Measurements from ENCODE around the gene MAGI1.

MAGI1 gene

DNA sequence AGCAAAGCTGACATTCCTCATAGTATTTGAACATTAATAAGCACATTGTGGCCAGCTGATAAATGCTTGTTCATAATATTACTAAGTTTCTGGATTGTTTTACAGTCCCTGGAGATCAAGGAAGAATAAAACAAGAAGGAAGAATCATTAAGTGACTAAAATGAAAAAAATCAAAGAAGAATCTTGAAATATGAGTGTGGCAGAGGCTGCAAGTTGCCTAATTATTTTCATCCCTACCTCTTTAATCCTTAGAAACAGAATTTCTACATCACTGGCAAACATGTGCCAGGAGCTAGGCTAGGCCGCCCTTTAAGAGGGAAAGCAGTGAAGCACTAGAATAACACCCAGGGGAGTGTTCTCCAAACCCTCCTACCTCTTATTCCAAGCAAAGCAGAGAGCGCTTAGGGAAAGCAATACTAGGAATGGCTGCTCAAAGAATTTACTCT lies 98.9 kb downstream of the MAGI1 start:
- no peak for TF ChIP-seq GATA3 (IDR thresholded peaks at IDR 0.05; ENCODE audit: low read depth, low read length)
- TF ChIP-seq GATA2 (IDR thresholded peaks at IDR 0.05; ENCODE audit: low read depth, low read length): no peak

DNA sequence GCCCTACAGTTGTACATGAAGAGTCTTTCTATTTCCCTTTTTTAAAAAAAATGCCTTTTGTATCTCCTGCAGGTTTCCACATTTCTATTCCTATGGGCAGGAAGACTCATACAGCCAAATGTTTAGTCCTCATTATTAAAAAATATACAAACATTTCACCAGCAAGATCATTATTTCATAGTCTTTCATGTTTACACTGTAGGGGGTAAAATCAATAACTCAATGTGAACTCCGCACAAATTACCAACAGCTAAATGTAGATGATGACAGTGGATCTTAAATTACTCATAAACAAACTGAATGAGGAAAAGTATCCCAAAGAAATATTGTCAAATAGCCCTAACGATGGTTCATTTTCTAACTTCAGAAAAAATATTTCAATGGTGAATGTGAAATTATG lies 99.5 kb downstream of the MAGI1 start:
- no peak for TF ChIP-seq GATA3 (IDR thresholded peaks at IDR 0.05; ENCODE audit: low read depth, low read length)
- TF ChIP-seq GATA2 (IDR thresholded peaks at IDR 0.05; ENCODE audit: low read depth, low read length): no peak

DNA sequence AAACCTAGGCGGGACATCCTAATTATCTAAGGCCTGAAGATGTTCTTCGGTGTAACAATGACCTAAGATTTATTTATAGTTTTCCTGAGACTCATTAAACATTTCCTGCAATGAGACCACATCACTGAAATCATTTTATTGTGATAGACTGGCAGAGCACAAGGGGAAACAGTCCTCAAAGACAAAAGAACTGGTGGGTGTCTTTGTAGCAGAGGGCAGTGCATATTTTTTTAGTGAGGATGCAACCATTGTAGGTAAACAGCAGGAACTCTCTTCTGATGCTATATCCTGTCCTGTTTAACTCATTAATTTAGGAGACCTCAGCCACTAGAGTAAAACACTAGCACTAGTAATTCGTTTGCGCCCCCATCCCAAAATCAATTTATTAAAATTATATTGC lies 100.0 kb downstream of the MAGI1 start:
- no peak for TF ChIP-seq GATA2 (IDR thresholded peaks at IDR 0.05; ENCODE audit: low read depth, low read length)

DNA sequence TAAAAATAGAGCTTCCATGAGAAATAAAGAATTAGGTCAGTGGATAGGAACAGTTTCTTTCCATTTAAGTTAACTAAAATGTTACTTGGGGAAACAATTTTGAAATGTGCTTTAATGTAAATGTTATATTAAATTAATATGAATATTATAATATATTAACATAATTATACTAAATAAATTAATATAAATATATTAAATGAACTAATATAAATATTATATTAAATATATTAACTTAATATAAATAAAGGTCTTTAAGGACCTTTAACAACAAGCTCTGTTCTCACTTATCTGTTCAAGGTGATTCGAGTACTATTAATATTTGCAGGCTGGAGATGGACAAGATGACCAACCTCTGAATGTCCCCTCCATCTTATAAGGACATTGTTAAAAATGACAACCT lies 100.6 kb downstream of the MAGI1 start:
- TF ChIP-seq GATA2 (IDR thresholded peaks at IDR 0.05; ENCODE audit: low read depth, low read length) (no peak), GATA3 (IDR thresholded peaks at IDR 0.05; ENCODE audit: low read depth, low read length) (no peak)

DNA sequence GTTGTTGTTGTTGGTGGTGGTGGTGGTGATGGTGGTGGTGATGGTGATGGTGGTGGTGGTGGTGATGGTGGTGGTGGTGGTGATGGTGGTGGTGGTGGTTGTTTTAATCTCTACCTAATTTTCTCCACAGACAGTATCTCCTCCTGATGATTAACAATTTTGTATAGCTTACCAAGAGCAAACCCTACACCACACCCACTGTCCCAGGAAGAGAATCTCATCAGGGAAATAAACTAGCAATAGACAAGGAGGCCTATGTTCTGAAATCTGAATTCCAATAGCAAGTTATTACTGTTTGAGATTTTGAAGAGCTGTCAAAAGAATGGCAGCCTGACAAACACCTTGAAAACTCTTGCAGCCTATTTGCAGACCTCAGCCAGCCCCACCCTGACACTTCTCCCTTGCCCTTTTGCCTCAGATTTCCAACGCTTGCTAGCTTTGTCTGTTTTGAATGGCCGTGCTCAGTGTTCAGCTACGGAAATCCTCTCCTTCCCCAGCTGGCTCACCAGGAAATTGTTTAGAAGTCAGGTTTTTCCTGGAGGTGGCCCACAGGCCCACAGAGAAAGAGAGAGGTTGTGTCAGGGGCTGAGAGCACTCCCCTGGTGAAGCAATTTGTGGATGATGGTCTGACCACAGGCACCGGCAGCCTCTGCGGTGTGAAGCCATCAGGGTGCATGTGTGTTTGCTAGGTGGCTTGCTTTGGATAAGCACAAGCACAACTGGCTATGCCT lies 101.6 kb downstream of the MAGI1 start:
- TF ChIP-seq GATA2 (IDR thresholded peaks at IDR 0.05; ENCODE audit: low read depth, low read length) (no peak), GATA3 (IDR thresholded peaks at IDR 0.05; ENCODE audit: low read depth, low read length) (no peak)

DNA sequence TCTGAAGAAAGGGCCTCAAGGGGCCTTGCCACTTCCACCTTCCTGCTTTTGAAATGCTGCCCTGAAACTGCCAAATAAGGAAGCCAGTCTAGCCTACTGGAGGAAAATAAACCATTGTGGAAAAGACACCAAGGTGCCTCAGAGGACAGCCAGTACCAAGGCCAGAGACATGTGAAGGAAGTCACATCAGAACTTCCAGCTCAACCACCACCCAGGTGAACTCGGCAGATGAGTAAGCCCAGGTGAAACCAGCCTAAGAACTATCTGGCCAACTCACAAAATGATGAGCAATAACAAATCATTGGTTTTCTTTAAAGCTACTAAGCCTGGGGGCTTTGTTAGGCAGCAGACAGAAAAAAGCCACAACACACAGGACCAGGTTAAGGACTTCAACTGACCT lies 103.0 kb downstream of the MAGI1 start:
- TF ChIP-seq GATA2 (IDR thresholded peaks at IDR 0.05; ENCODE audit: low read depth, low read length) (no peak), GATA3 (IDR thresholded peaks at IDR 0.05; ENCODE audit: low read depth, low read length) (no peak)

DNA sequence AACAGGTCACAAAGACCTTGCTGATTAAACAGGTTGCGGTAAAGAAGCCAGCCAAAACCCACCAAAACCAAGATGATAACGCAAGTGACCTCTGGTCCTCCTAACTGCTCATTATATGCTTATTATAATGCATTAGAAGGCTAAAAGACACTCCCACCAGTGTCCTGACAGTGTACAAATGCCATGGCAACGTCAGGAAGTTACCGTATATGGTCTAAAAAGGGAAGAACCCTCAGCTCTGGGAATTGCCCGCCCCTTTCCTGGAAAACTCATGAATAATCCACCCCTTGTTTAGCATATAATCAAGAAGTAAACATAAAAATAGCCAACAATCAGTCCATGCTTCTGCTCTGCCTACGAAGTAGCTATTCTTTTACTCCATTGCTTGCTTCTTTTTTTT lies 108.1 kb downstream of the MAGI1 start:
- TF ChIP-seq GATA2 (IDR thresholded peaks at IDR 0.05; ENCODE audit: low read depth, low read length): no peak
- TF ChIP-seq GATA3 (IDR thresholded peaks at IDR 0.05; ENCODE audit: low read depth, low read length): no peak

DNA sequence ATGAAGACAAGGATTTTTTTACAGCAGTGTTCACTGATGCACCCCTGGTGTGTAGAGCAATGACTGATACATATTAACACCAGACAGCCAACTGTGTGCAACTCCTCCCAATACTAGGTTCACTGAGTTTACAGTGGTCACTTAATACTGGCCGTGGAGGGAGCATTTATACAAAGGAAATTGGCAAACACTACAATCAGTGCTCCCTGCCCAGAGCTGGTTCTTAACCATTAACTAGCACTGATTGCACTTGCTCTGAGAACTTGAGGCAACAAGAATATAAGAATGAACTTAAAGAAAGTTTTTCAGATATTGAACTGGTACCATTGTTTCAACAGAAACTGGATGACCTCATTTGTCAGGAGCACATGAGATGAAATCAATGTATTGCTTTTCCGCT lies 110.6 kb downstream of the MAGI1 start:
- TF ChIP-seq GATA3 (IDR thresholded peaks at IDR 0.05; ENCODE audit: low read depth, low read length) (no peak), GATA2 (IDR thresholded peaks at IDR 0.05; ENCODE audit: low read depth, low read length) (no peak)

DNA sequence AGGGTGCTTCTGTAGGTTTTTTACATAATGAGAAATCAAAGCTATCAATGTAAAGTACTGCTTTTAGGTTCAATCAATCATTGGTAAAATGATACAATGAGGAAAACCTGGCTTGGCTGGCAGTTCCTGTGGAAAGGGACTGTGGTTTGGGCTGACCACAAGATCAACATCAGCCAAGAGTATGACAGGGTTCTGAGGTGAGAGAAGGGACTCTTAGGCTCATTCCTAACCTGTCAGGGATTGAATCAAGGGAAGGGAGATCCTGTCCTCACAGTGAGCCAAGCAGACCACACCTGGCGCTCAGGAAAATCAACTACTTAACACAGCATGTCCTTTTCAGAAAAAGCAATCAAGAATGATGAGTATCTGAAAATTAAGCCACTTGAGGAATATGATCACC lies 111.1 kb downstream of the MAGI1 start:
- TF ChIP-seq GATA2 (IDR thresholded peaks at IDR 0.05; ENCODE audit: low read depth, low read length) (no peak), GATA3 (IDR thresholded peaks at IDR 0.05; ENCODE audit: low read depth, low read length) (no peak)

DNA sequence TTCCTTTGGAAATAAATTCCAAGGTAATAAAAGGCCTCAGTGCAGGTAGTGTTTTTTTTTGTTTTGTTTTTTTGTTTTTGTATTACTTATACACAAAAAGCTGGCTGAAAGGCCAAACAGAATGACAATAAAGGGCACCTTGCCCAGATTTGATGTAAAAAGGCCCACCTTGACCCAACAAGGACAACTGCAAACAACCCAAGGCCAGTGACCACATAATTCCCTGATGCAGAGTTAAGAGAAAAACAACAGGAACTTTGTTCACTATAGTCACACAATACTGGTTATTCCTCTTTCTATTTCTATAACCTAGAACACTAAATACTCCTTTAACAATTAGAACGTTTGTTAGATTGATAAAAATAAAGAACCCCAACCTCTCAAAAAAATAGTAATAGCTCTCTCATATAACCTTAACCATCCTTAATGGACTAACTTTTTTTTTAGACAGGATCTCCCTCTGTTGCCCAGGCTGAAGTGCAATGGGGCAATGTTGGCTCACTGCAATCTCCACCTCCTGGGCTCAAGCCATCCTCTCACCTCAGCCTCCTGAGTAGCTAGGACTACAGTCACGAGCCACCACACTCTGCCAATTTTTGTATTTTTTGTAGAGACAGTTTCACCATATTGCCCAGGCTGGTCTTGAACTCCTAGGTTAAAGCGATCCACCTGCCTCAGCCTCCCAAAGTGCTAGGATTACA lies 113.3 kb downstream of the MAGI1 start:
- TF ChIP-seq GATA3 (IDR thresholded peaks at IDR 0.05; ENCODE audit: low read depth, low read length) (no peak), GATA2 (IDR thresholded peaks at IDR 0.05; ENCODE audit: low read depth, low read length) (no peak)

DNA sequence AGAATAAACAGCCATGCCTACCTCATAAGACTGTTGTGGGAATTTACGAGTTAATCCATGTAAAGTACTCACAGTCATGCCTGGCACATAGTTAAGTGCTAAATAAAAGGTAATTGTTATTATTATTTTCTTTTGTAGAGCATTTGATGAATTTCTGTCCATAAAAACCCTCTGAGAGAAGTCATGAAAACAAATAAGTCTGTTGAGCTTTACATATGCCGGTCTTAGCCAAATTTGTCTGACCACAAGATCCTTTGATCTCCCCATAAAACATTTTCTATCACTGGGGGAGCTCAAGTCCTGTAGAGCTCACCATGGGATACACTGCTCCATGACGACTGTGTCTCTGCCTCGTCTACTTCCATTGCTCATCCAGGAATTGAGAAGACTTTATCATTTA lies 114.0 kb downstream of the MAGI1 start:
- TF ChIP-seq GATA2 (IDR thresholded peaks at IDR 0.05; ENCODE audit: low read depth, low read length): no peak
- no peak for TF ChIP-seq GATA3 (IDR thresholded peaks at IDR 0.05; ENCODE audit: low read depth, low read length)

DNA sequence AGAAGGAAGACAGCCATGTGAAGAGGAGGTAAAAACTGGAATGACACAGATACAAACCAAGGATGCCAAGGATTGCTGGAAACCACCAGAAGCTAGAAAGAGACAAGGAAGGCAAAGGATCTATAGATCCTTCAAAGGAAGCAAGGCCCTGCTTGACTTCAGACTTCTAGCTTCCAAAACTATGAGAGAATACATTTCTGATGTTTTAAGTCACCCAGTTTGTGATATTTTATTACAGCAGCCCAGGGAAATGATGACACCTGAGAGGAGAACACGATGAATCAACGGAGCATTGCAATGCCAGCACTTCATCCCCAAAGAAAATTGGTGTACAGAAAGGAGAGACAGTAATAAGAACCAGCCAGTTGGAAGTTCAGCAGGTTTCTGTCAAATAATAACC lies 116.3 kb downstream of the MAGI1 start:
- no peak for TF ChIP-seq GATA2 (IDR thresholded peaks at IDR 0.05; ENCODE audit: low read depth, low read length)
- TF ChIP-seq GATA3 (IDR thresholded peaks at IDR 0.05; ENCODE audit: low read depth, low read length): no peak

DNA sequence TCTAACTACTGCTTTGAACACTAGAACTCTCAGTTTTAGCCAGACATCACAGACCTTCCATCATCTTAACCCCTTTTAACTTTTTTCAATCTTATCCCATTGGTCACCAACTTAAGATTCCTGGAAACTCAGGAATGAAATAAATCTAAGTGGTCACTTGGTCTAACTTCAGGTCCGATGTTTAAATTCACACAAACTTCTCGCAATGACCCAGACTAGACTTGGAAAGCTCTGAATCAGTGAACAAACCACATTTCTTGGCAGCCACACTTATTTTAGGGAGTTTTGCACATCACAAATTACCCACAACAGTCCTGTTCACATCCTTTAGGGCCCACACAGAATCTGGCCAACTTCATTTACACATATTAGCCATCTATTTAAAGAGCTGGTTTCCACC lies 118.9 kb downstream of the MAGI1 start:
- TF ChIP-seq GATA2 (IDR thresholded peaks at IDR 0.05; ENCODE audit: low read depth, low read length) (no peak), GATA3 (IDR thresholded peaks at IDR 0.05; ENCODE audit: low read depth, low read length) (no peak)

DNA sequence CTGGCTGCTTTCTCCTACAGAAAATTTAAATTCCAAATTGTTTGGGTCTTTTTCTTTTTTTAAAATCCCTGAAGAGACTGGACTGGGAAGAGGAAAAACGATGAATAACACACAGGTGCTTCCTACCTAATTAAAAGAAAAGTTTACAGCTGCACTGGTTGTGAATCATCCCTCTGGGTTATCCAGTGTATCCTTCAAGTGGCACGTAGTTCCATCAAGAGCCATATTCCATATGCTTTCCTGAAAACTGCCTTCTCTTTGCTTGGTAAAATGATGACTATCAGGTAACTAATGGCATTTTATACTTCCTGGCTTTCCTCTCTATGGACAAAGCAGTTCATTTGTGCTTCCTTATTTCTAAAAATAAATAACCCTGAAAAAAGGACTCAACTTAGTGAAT lies 123.2 kb downstream of the MAGI1 start:
- no peak for TF ChIP-seq GATA3 (IDR thresholded peaks at IDR 0.05; ENCODE audit: low read depth, low read length)
- TF ChIP-seq GATA2 (IDR thresholded peaks at IDR 0.05; ENCODE audit: low read depth, low read length): no peak

DNA sequence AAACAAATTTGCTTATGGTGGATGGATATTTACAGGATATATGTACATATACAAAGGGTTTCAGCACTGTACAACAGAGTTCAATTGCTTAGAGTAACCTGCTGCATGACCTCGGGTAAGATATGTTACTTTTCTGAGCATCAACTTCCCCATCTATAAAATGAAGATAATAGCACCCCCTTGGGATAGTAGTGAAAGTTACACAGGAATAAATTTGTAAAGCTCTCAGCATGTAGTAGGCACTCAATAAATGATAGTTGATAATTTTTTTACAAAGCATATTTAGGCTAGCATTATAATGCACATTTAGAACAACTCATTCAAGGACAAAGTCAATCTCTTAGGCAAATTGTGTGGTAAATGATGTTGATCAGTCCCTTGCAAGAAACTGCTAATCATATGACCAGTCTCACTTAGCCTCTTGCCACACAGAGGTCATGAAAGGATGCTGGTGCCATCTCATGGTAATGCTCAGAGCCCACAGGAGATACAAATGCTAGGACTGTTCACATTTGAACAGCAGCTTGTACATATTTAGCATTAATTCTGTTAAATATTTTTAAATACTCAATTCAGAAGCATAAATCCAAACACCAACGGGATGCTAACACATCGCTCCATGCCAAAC lies 123.9 kb downstream of the MAGI1 start:
- TF ChIP-seq GATA2 (IDR thresholded peaks at IDR 0.05; ENCODE audit: low read depth, low read length) (no peak), GATA3 (IDR thresholded peaks at IDR 0.05; ENCODE audit: low read depth, low read length) (no peak)

Data from SH-SY5Y (cell line).